ENCODE results near the gene LDLRAD4.

The LDLRAD4 gene

GRCh38 chr18:13612196-13612997 lies 393.8 kb downstream of the LDLRAD4 start:
- no peaks in the 10 kb centered on the region for H3K9me3 ChIP-seq (ENCODE audit: control insufficient read depth, insufficient read depth, low read depth, low read length)
- no peak overlapping the region for H3K27ac ChIP-seq (ENCODE audit: low read depth, low read length)
- H3K9ac ChIP-seq (ENCODE audit: low read length) = peak overlapping the region; percentile 8
- H3K36me3 ChIP-seq (ENCODE audit: control insufficient read depth, insufficient read depth, low read length) = no peaks in the 10 kb centered on the region
- H3K4me1 ChIP-seq (ENCODE audit: control insufficient read depth, insufficient read depth, low read length) = peaks cover 19% of the 10 kb centered on the region
- H3K4me3 ChIP-seq (ENCODE audit: low read depth, low read length) = peak overlapping the region; percentile 29; the same call in 1 of the 2 replicates
- H3K27me3 ChIP-seq (ENCODE audit: control insufficient read depth, insufficient read depth, low read length) = peaks cover 34% of the 10 kb centered on the region

- Histone ChIP-seq H3K27ac (ENCODE audit: low read depth, low read length) (no peak overlapping the region), H3K9ac (ENCODE audit: low read length) (no peak overlapping the region), H3K4me3 (ENCODE audit: low read depth, low read length) (no peak overlapping the region), H3K9me3 (ENCODE audit: control insufficient read depth, insufficient read depth, low read depth, low read length) (no peaks in the 10 kb centered on the region), H3K4me1 (ENCODE audit: control insufficient read depth, insufficient read depth, low read length) (peaks cover 19% of the 10 kb centered on the region), H3K27me3 (ENCODE audit: control insufficient read depth, insufficient read depth, low read length) (peaks cover 34% of the 10 kb centered on the region), H3K36me3 (ENCODE audit: control insufficient read depth, insufficient read depth, low read length) (no peaks in the 10 kb centered on the region)
Measured at GRCh38 chr18:13613099-13613498, 394.5 kb downstream of the LDLRAD4 start.

GRCh38 chr18:13613591-13614501 lies 395.3 kb downstream of the LDLRAD4 start:
- Histone ChIP-seq H3K4me3 (ENCODE audit: low read depth, low read length) (no peak overlapping the region), H3K9me3 (ENCODE audit: control insufficient read depth, insufficient read depth, low read depth, low read length) (no peaks in the 10 kb centered on the region), H3K4me1 (ENCODE audit: control insufficient read depth, insufficient read depth, low read length) (peaks cover 19% of the 10 kb centered on the region), H3K27ac (ENCODE audit: low read depth, low read length) (no peak overlapping the region), H3K36me3 (ENCODE audit: control insufficient read depth, insufficient read depth, low read length) (no peaks in the 10 kb centered on the region), H3K27me3 (ENCODE audit: control insufficient read depth, insufficient read depth, low read length) (peaks cover 34% of the 10 kb centered on the region), H3K9ac (ENCODE audit: low read length) (no peak overlapping the region)

- Histone ChIP-seq H3K4me1 (ENCODE audit: control insufficient read depth, insufficient read depth, low read length) (peaks cover 19% of the 10 kb centered on the region), H3K27me3 (ENCODE audit: control insufficient read depth, insufficient read depth, low read length) (peaks cover 34% of the 10 kb centered on the region), H3K4me3 (ENCODE audit: low read depth, low read length) (no peak overlapping the region), H3K9ac (ENCODE audit: low read length) (no peak overlapping the region), H3K36me3 (ENCODE audit: control insufficient read depth, insufficient read depth, low read length) (no peaks in the 10 kb centered on the region), H3K27ac (ENCODE audit: low read depth, low read length) (no peak overlapping the region), H3K9me3 (ENCODE audit: control insufficient read depth, insufficient read depth, low read depth, low read length) (no peaks in the 10 kb centered on the region)
Measured at GRCh38 chr18:13614641-13615288, 396.2 kb downstream of the LDLRAD4 start.

- H3K27me3 ChIP-seq (ENCODE audit: control insufficient read depth, insufficient read depth, low read length) = peaks cover 32% of the 10 kb centered on the region
- H3K27ac ChIP-seq (ENCODE audit: low read depth, low read length) = no peak overlapping the region
- peaks cover 18% of the 10 kb centered on the region for H3K4me1 ChIP-seq (ENCODE audit: control insufficient read depth, insufficient read depth, low read length)
- H3K9ac ChIP-seq (ENCODE audit: low read length) = no peak overlapping the region
- no peak overlapping the region for H3K4me3 ChIP-seq (ENCODE audit: low read depth, low read length)
- H3K36me3 ChIP-seq (ENCODE audit: control insufficient read depth, insufficient read depth, low read length) = no peaks in the 10 kb centered on the region
- H3K9me3 ChIP-seq (ENCODE audit: control insufficient read depth, insufficient read depth, low read depth, low read length) = no peaks in the 10 kb centered on the region
Measured at GRCh38 chr18:13615432-13615861, 396.9 kb downstream of the LDLRAD4 start.

- Histone ChIP-seq H3K4me3 (ENCODE audit: low read depth, low read length) (no peak overlapping the region), H3K9ac (ENCODE audit: low read length) (no peak overlapping the region), H3K27me3 (ENCODE audit: control insufficient read depth, insufficient read depth, low read length) (peaks cover 26% of the 10 kb centered on the region), H3K9me3 (ENCODE audit: control insufficient read depth, insufficient read depth, low read depth, low read length) (no peaks in the 10 kb centered on the region), H3K36me3 (ENCODE audit: control insufficient read depth, insufficient read depth, low read length) (no peaks in the 10 kb centered on the region), H3K27ac (ENCODE audit: low read depth, low read length) (no peak overlapping the region), H3K4me1 (ENCODE audit: control insufficient read depth, insufficient read depth, low read length) (peaks cover 12% of the 10 kb centered on the region)
Measured at GRCh38 chr18:13616041-13616440, 397.5 kb downstream of the LDLRAD4 start.

GRCh38 chr18:13616525-13617035 lies 398.0 kb downstream of the LDLRAD4 start:
- Histone ChIP-seq H3K27ac (ENCODE audit: low read depth, low read length) (no peak overlapping the region), H3K4me3 (ENCODE audit: low read depth, low read length) (no peak overlapping the region), H3K9ac (ENCODE audit: low read length) (no peak overlapping the region), H3K36me3 (ENCODE audit: control insufficient read depth, insufficient read depth, low read length) (no peaks in the 10 kb centered on the region), H3K4me1 (ENCODE audit: control insufficient read depth, insufficient read depth, low read length) (peaks cover 7% of the 10 kb centered on the region; the same call in 1 of the 2 replicates), H3K27me3 (ENCODE audit: control insufficient read depth, insufficient read depth, low read length) (peaks cover 21% of the 10 kb centered on the region), H3K9me3 (ENCODE audit: control insufficient read depth, insufficient read depth, low read depth, low read length) (no peaks in the 10 kb centered on the region)

- Histone ChIP-seq H3K9me3 (ENCODE audit: control insufficient read depth, insufficient read depth, low read depth, low read length) (no peaks in the 10 kb centered on the region), H3K9ac (ENCODE audit: low read length) (no peak overlapping the region), H3K4me1 (ENCODE audit: control insufficient read depth, insufficient read depth, low read length) (no peaks in the 10 kb centered on the region; the same call in 1 of the 2 replicates), H3K36me3 (ENCODE audit: control insufficient read depth, insufficient read depth, low read length) (no peaks in the 10 kb centered on the region), H3K4me3 (ENCODE audit: low read depth, low read length) (no peak overlapping the region), H3K27me3 (ENCODE audit: control insufficient read depth, insufficient read depth, low read length) (peaks cover 7% of the 10 kb centered on the region), H3K27ac (ENCODE audit: low read depth, low read length) (no peak overlapping the region)
Measured at GRCh38 chr18:13617826-13618515, 399.4 kb downstream of the LDLRAD4 start.

- no peak overlapping the region for H3K27ac ChIP-seq (ENCODE audit: low read depth, low read length)
- H3K27me3 ChIP-seq (ENCODE audit: control insufficient read depth, insufficient read depth, low read length) = no peaks in the 10 kb centered on the region
- H3K9me3 ChIP-seq (ENCODE audit: control insufficient read depth, insufficient read depth, low read depth, low read length) = no peaks in the 10 kb centered on the region
- H3K9ac ChIP-seq (ENCODE audit: low read length) = no peak overlapping the region
- no peaks in the 10 kb centered on the region; the same call in 1 of the 2 replicates for H3K4me1 ChIP-seq (ENCODE audit: control insufficient read depth, insufficient read depth, low read length)
- H3K4me3 ChIP-seq (ENCODE audit: low read depth, low read length) = no peak overlapping the region
- no peaks in the 10 kb centered on the region for H3K36me3 ChIP-seq (ENCODE audit: control insufficient read depth, insufficient read depth, low read length)
Measured at GRCh38 chr18:13618760-13619438, 400.3 kb downstream of the LDLRAD4 start.

Data from HUES6 (cell line).